Spleen (tissue), 7 donors: ENCODE results near the gene INS.

Experiments used
- CTCF ChIP-seq, 11 experiments: fragments of 200-600 bp in 7 of 11; fragments of 450-650 bp in 4 of 11; sonication (generic) in 4 of 11; IDR thresholded peaks in 8 of 11; conservative IDR thresholded peaks in 3 of 11; 1 replicate in 7 of 11; 2 replicates in 4 of 11; pipeline versions ENCODE4 v1.4.0 to v1.8.0; 2016 to 2021; ENCODE audit warnings: antibody characterized with exemption in 11 of 11, inconsistent platforms in 4 of 11, mild to moderate bottlenecking in 1 of 11
- POLR2A ChIP-seq, 3 donors: fragments of 450-650 bp; IDR thresholded peaks; one replicate each; pipeline ENCODE4 v1.5.1; 2017; ENCODE audit warnings: antibody characterized with exemption in 3 of 3, mild to moderate bottlenecking in 1 of 3
- donor health status: DM: no; HTN: no; CAD: no; lungs with moderate emphysema.
- donor health status: DM: no; HTN: no; CAD: no.
- donor health status: DM: no; HTN: no; CAD: no.

GRCh38 chr11:2167141-2168045 lies 6.4 kb upstream of the INS start:
- TF ChIP-seq CTCF (IDR thresholded peaks at IDR 0.05 in 8 of 11, conservative IDR thresholded peaks at IDR 0.05 in 3 of 11) (no peak), POLR2A (IDR thresholded peaks at IDR 0.05) (no peak)
